MCF 10A (cell line): ENCODE measurements around the gene ARG1. TPM values are rescaled to one million over a fixed set of nuclear protein-coding genes. Genes with fewer than 3 reads are reported as not detected.

ENCODE experiments used
- BruUV-seq: library from RNA; stranded (reverse); fragments of 400-500 nt; replicated peaks from 2 replicates; lab custom pipeline; 2021; lab: Mats Ljungman, UMichigan
- CTCF ChIA-PET: fragments of 300-600 bp; sonication (Branson Sonifier 250); formaldehyde crosslinking; extraction: SDS; loops from one replicate; lab custom pipeline; 2021; ENCODE audit warnings: antibody characterized with exemption, inconsistent platforms; lab: Yijun Ruan, JAX
- POLR2A ChIA-PET: fragments of 300-600, 350-650 bp; sonication (Branson Sonifier 250); formaldehyde crosslinking; extraction: SDS; loops from one replicate; lab custom pipeline; 2020; ENCODE audit warnings: antibody characterized with exemption, inconsistent platforms; lab: Yijun Ruan, JAX
- DNase-seq: peaks from one replicate; pipeline ENCODE4 v3.0.0-alpha.2; 2018; ENCODE audit not compliant: unreplicated experiment
- H3K27ac Mint-ChIP-seq: one replicate; pipeline ENCODE4 v1.8.0; 2022; ENCODE audit warnings: mild to moderate bottlenecking, low read depth, mixed read lengths; ENCODE audit not compliant: unreplicated experiment
- H3K27me3 Mint-ChIP-seq: one replicate; pipeline ENCODE4 v1.8.0; 2022; ENCODE audit warnings: mixed read lengths; ENCODE audit not compliant: insufficient read depth, unreplicated experiment
- H3K36me3 Mint-ChIP-seq: one replicate; pipeline ENCODE4 v1.8.0; 2022; ENCODE audit warnings: mild to moderate bottlenecking, moderate library complexity, mixed read lengths; ENCODE audit not compliant: insufficient read depth, unreplicated experiment
- H3K4me1 Mint-ChIP-seq: one replicate; pipeline ENCODE4 v1.8.0; 2022; ENCODE audit warnings: mixed read lengths; ENCODE audit not compliant: insufficient read depth, unreplicated experiment
- H3K4me3 Mint-ChIP-seq: one replicate; pipeline ENCODE4 v1.8.0; 2022; ENCODE audit warnings: mild to moderate bottlenecking, moderate library complexity, mixed read lengths; ENCODE audit not compliant: unreplicated experiment
- H3K9me3 Mint-ChIP-seq: one replicate; pipeline ENCODE4 v1.8.0; 2022; ENCODE audit warnings: mixed read lengths; ENCODE audit not compliant: unreplicated experiment
- CTCF ChIP-seq: fragments of 200-600 bp; IDR thresholded peaks from one replicate; pipeline ENCODE4 v1.8.0; 2022; ENCODE audit warnings: antibody characterized with exemption, mild to moderate bottlenecking; ENCODE audit not compliant: unreplicated experiment
- intact Hi-C: fragments of 100-400 bp; cut with micrococcal nuclease; formaldehyde crosslinking; loops from 2 replicates; pipeline ENCODE4 v1.14.1; 2022
- total RNA-seq: library from RNA; stranded (reverse); gene quantifications from 2 replicates; pipeline ENCODE4 v1.2.3, GENCODE V29; 2022

ARG1 gene
- total RNA-seq, 1 experiment from 2014 or later = not detected

GRCh38 chr6:131631625-131632289 is 58.7 kb downstream of the ARG1 start:
- intact Hi-C loops = no loop called here
- no peak overlapping the region for H3K4me3 Mint-ChIP-seq
- no peak for DNase-seq
- ChIA-PET CTCF (interaction anchor here (1.6 kb wide), 1 partner anchor 293 kb away, joined by 6 read pairs; no protein-coding TSS in a partner anchor), POLR2A (no interaction called here)
- peaks cover 6% of the 10 kb centered on the region for H3K36me3 Mint-ChIP-seq
- BruUV-seq = no TSS peak
- H3K4me1 Mint-ChIP-seq = peaks cover 13% of the 10 kb centered on the region
- no peak for TF ChIP-seq CTCF
- no peaks in the 10 kb centered on the region for H3K27me3 Mint-ChIP-seq
- no peak overlapping the region for H3K27ac Mint-ChIP-seq
- no peaks in the 10 kb centered on the region for H3K9me3 Mint-ChIP-seq

Other genes with a start within 250 kb of the ARG1 start
- 20.6 and 25.0 TPM in 2 replicates for gene MED23, start 55.0 kb downstream of the ARG1 start, total RNA-seq
- not detected in 2 replicates for gene ENPP3, start 64.1 kb downstream of the ARG1 start, total RNA-seq
- not detected in 2 replicates for gene OR2A4, start 128.2 kb downstream of the ARG1 start, total RNA-seq
- gene CTAGE9, start 137.8 kb downstream of the ARG1 start, total RNA-seq = not detected in 2 replicates
- 1.4 and 2.8 TPM in 2 replicates for gene ENPP1, start 234.8 kb downstream of the ARG1 start, total RNA-seq